B cell (primary cell): ENCODE measurements around the gene MAF.

ENCODE experiments used
- EZH2 ChIP-seq: IDR thresholded peaks from 2 replicates; pipeline ENCODE4 v1.6.1; 2012; ENCODE audit warnings: borderline replicate concordance, low read depth, mild to moderate bottlenecking, moderate library complexity, low read length; ENCODE audit not compliant: insufficient read depth, poor library complexity, severe bottlenecking
- TF ChIP-seq, protein P1 (sequence below): fragments of 200-600 bp; IDR thresholded peaks from one replicate; pipeline ENCODE4 v1.8.0; 2022; ENCODE audit warnings: antibody characterized with exemption, mild to moderate bottlenecking

DNA sequence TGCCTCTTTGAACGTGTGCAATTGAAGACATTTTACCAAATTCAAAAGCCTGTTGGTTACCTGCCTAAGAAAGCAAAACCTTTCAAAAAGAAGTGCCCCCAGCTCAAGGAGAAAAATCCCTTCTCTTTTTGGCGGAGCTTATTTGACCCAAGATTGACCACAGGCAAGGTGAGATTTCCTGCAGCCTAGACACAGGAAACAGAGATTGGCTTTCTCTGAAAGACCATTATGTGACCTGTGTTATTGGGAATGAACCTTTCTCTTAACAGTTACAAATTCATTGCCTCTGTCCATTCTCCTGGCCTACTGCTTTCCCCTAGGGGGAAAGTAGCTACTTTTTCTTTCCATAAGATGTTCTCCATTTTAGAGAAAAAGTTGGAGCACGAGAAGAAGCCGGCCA, 42.1 kb upstream of the MAF start:
- TF ChIP-seq, protein P1, sequence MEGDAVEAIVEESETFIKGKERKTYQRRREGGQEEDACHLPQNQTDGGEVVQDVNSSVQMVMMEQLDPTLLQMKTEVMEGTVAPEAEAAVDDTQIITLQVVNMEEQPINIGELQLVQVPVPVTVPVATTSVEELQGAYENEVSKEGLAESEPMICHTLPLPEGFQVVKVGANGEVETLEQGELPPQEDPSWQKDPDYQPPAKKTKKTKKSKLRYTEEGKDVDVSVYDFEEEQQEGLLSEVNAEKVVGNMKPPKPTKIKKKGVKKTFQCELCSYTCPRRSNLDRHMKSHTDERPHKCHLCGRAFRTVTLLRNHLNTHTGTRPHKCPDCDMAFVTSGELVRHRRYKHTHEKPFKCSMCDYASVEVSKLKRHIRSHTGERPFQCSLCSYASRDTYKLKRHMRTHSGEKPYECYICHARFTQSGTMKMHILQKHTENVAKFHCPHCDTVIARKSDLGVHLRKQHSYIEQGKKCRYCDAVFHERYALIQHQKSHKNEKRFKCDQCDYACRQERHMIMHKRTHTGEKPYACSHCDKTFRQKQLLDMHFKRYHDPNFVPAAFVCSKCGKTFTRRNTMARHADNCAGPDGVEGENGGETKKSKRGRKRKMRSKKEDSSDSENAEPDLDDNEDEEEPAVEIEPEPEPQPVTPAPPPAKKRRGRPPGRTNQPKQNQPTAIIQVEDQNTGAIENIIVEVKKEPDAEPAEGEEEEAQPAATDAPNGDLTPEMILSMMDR = no peak
- no peak for TF ChIP-seq EZH2
